MM.1S (cell line): ENCODE results near the gene E2F7.

ENCODE experiments used
- EZH2phosphoT487 ChIP-seq: fragments of 300-600 bp; sonication (generic); IDR thresholded peaks from 2 replicates; pipeline ENCODE4 v1.6.1; 2018; ENCODE audit warnings: antibody characterized with exemption, low read length
- TF ChIP-seq, protein P1 (sequence below): fragments of 300-600 bp; sonication (generic); IDR thresholded peaks from 2 replicates; pipeline ENCODE4 v1.5.1; 2016; ENCODE audit warnings: antibody characterized with exemption, low read length, mixed read lengths

DNA sequence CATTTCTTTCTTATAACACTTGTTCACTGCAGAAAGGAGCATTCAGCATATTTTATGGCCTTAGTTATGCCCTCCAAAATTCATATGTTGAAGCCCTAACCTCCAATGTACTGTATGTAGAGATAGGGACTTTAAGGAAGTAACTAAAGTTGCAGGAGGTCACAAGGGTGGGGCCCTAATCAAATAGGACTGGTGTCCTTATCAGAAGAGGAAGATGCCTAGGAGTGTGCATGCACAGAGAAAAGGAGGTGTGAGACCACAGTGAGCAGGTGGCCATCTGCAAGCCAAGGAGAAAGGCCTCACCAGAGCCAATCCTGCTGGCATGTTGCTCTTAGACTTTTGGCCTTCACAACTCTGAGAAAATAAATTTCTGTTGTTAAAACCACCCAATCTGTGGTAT, 12.9 kb upstream of the E2F7 start:
- TF ChIP-seq, protein P1, sequence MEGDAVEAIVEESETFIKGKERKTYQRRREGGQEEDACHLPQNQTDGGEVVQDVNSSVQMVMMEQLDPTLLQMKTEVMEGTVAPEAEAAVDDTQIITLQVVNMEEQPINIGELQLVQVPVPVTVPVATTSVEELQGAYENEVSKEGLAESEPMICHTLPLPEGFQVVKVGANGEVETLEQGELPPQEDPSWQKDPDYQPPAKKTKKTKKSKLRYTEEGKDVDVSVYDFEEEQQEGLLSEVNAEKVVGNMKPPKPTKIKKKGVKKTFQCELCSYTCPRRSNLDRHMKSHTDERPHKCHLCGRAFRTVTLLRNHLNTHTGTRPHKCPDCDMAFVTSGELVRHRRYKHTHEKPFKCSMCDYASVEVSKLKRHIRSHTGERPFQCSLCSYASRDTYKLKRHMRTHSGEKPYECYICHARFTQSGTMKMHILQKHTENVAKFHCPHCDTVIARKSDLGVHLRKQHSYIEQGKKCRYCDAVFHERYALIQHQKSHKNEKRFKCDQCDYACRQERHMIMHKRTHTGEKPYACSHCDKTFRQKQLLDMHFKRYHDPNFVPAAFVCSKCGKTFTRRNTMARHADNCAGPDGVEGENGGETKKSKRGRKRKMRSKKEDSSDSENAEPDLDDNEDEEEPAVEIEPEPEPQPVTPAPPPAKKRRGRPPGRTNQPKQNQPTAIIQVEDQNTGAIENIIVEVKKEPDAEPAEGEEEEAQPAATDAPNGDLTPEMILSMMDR = no peak
- no peak for TF ChIP-seq EZH2phosphoT487
